T-helper 17 cell (primary cell): ENCODE measurements around the gene U2AF1L4. TPM values are rescaled to one million over a fixed set of nuclear protein-coding genes. Genes with fewer than 3 reads are reported as not detected.
"Not testable (repeated sequence)": the region's sequence is repeated elsewhere in the genome, so short reads cannot be mapped to it uniquely, and the experiment has no call there.

Source experiments
- ATAC-seq: fragments of 150-1000 bp; cut with Tn5 transposase; 2 replicates; pipeline ENCODE4 v1.10.0; 2021; ENCODE audit warnings: mild to moderate bottlenecking, moderate library complexity
- DNase-seq, 3 donors: peaks; one replicate each; pipeline versions ENCODE4 v3.0.0 to v3.0.0-alpha.2; 2020 to 2021
- H3K9me3 ChIP-seq: one replicate; pipeline ENCODE4 v1.7.0; 2013; ENCODE audit warnings: low read length, mild to moderate bottlenecking; ENCODE audit not compliant: control insufficient read depth, poor library complexity, severe bottlenecking
- H3K27ac Mint-ChIP-seq: one replicate; pipeline ENCODE4 v1.8.0; 2022; ENCODE audit warnings: mild to moderate bottlenecking, moderate library complexity, mixed read lengths
- H3K27me3 Mint-ChIP-seq: one replicate; pipeline ENCODE4 v1.8.0; 2022; ENCODE audit warnings: mixed read lengths
- H3K36me3 Mint-ChIP-seq: one replicate; pipeline ENCODE4 v1.8.0; 2022; ENCODE audit warnings: low read depth, mixed read lengths
- H3K4me1 Mint-ChIP-seq: one replicate; pipeline ENCODE4 v1.8.0; 2022; ENCODE audit warnings: mild to moderate bottlenecking, mixed read lengths
- H3K4me3 Mint-ChIP-seq: one replicate; pipeline ENCODE4 v1.8.0; 2022; ENCODE audit warnings: mild to moderate bottlenecking, moderate library complexity, mixed read lengths
- total RNA-seq, 4 donors: library from RNA in 2 of 4; stranded (reverse) in 2 of 4; gene quantifications; one replicate each; pipeline ENCODE4 v1.2.3 and lab custom pipeline; 2022 to 2026

The U2AF1L4 gene
- total RNA-seq, 2 donors from 2014 or later: 48.1 to 68.2 TPM

GRCh38 chr19:35727956-35728706, 17.1 kb downstream of the U2AF1L4 start:
- Mint-ChIP-seq H3K27ac (peak overlapping the region; percentile 80), H3K4me1 (peaks cover 21% of the 10 kb centered on the region), H3K36me3 (peaks cover 14% of the 10 kb centered on the region), H3K4me3 (peak overlapping the region; percentile 59), H3K27me3 (no peaks in the 10 kb centered on the region)
- DNase-seq (no peak), ATAC-seq (no peak)
- H3K9me3 ChIP-seq: no peaks in the 10 kb centered on the region

GRCh38 chr19:35727053-35727955, 17.9 kb downstream of the U2AF1L4 start:
- ATAC-seq (no peak), DNase-seq (no peak)
- H3K36me3 Mint-ChIP-seq: peaks cover 14% of the 10 kb centered on the region
- no peaks in the 10 kb centered on the region for H3K9me3 ChIP-seq
- H3K4me3 Mint-ChIP-seq: no peak overlapping the region
- H3K27me3 Mint-ChIP-seq: no peaks in the 10 kb centered on the region
- peak overlapping the region; percentile 80 for H3K27ac Mint-ChIP-seq
- peaks cover 22% of the 10 kb centered on the region for H3K4me1 Mint-ChIP-seq

- ATAC-seq (no peak), DNase-seq (no peak)
- H3K27ac Mint-ChIP-seq: no peak overlapping the region
- peaks cover 9% of the 10 kb centered on the region for H3K36me3 Mint-ChIP-seq
- H3K4me3 Mint-ChIP-seq: no peak overlapping the region
- H3K9me3 ChIP-seq: no peaks in the 10 kb centered on the region
- no peaks in the 10 kb centered on the region for H3K27me3 Mint-ChIP-seq
- peaks cover 18% of the 10 kb centered on the region for H3K4me1 Mint-ChIP-seq
Measured at GRCh38 chr19:35725216-35725861, 19.9 kb downstream of the U2AF1L4 start.

GRCh38 chr19:35724560-35724959, 20.7 kb downstream of the U2AF1L4 start:
- peaks cover 7% of the 10 kb centered on the region for H3K36me3 Mint-ChIP-seq
- no peaks in the 10 kb centered on the region for H3K27me3 Mint-ChIP-seq
- peaks cover 18% of the 10 kb centered on the region for H3K4me1 Mint-ChIP-seq
- H3K9me3 ChIP-seq: no peaks in the 10 kb centered on the region
- DNase-seq: no peak
- no peak overlapping the region for H3K27ac Mint-ChIP-seq
- ATAC-seq: no peak
- no peak overlapping the region for H3K4me3 Mint-ChIP-seq

- not testable (repeated sequence) for H3K27me3 Mint-ChIP-seq, ATAC-seq, H3K4me3 Mint-ChIP-seq, H3K36me3 Mint-ChIP-seq, DNase-seq, H3K27ac Mint-ChIP-seq, H3K9me3 ChIP-seq
- H3K4me1 Mint-ChIP-seq: peaks cover 22% of the 10 kb centered on the region
Measured at GRCh38 chr19:35724132-35724531, 21.1 kb downstream of the U2AF1L4 start.

GRCh38 chr19:35723671-35724070, 21.5 kb downstream of the U2AF1L4 start:
- Mint-ChIP-seq H3K4me1 (peaks cover 23% of the 10 kb centered on the region), H3K4me3 (no peak overlapping the region), H3K27me3 (no peaks in the 10 kb centered on the region), H3K27ac (no peak overlapping the region), H3K36me3 (peaks cover 7% of the 10 kb centered on the region)
- H3K9me3 ChIP-seq: no peaks in the 10 kb centered on the region
- no peak for DNase-seq
- ATAC-seq: no peak

GRCh38 chr19:35722897-35723296, 22.3 kb downstream of the U2AF1L4 start:
- Mint-ChIP-seq H3K4me1 (peaks cover 18% of the 10 kb centered on the region), H3K36me3 (peaks cover 7% of the 10 kb centered on the region), H3K27ac (no peak overlapping the region), H3K4me3 (no peak overlapping the region), H3K27me3 (no peaks in the 10 kb centered on the region)
- H3K9me3 ChIP-seq: no peaks in the 10 kb centered on the region
- DNase-seq (no peak), ATAC-seq (no peak)

GRCh38 chr19:35722461-35722860, 22.8 kb downstream of the U2AF1L4 start:
- Mint-ChIP-seq H3K4me1 (peaks cover 17% of the 10 kb centered on the region), H3K27ac (no peak overlapping the region), H3K27me3 (no peaks in the 10 kb centered on the region), H3K4me3 (no peak overlapping the region), H3K36me3 (peaks cover 7% of the 10 kb centered on the region)
- no peak for DNase-seq
- no peak for ATAC-seq
- no peaks in the 10 kb centered on the region for H3K9me3 ChIP-seq

- peaks cover 7% of the 10 kb centered on the region for H3K36me3 Mint-ChIP-seq
- DNase-seq (no peak), ATAC-seq (no peak)
- H3K4me3 Mint-ChIP-seq: no peak overlapping the region
- no peaks in the 10 kb centered on the region for H3K9me3 ChIP-seq
- peaks cover 22% of the 10 kb centered on the region for H3K4me1 Mint-ChIP-seq
- H3K27ac Mint-ChIP-seq: no peak overlapping the region
- H3K27me3 Mint-ChIP-seq: no peaks in the 10 kb centered on the region
Measured at GRCh38 chr19:35721374-35721773, 23.8 kb downstream of the U2AF1L4 start.

- no peaks in the 10 kb centered on the region for H3K9me3 ChIP-seq
- Mint-ChIP-seq H3K27me3 (no peaks in the 10 kb centered on the region), H3K4me3 (no peak overlapping the region), H3K36me3 (peaks cover 4% of the 10 kb centered on the region), H3K27ac (no peak overlapping the region), H3K4me1 (peaks cover 26% of the 10 kb centered on the region)
- no peak for ATAC-seq
- no peak for DNase-seq
Measured at GRCh38 chr19:35720648-35721047, 24.6 kb downstream of the U2AF1L4 start.

GRCh38 chr19:35720163-35720524, 25.1 kb downstream of the U2AF1L4 start:
- DNase-seq: no peak
- no peak for ATAC-seq
- Mint-ChIP-seq H3K27me3 (no peaks in the 10 kb centered on the region), H3K4me3 (peak overlapping the region; percentile 43), H3K36me3 (peaks cover 4% of the 10 kb centered on the region), H3K27ac (no peak overlapping the region), H3K4me1 (peaks cover 27% of the 10 kb centered on the region)
- H3K9me3 ChIP-seq: no peaks in the 10 kb centered on the region

GRCh38 chr19:35719402-35720162, 25.6 kb downstream of the U2AF1L4 start:
- H3K4me1 Mint-ChIP-seq: peaks cover 31% of the 10 kb centered on the region
- ATAC-seq (no peak), DNase-seq (no peak)
- peak overlapping the region; percentile 72 for H3K27ac Mint-ChIP-seq
- no peaks in the 10 kb centered on the region for H3K9me3 ChIP-seq
- H3K36me3 Mint-ChIP-seq: peaks cover 4% of the 10 kb centered on the region
- H3K4me3 Mint-ChIP-seq: peak overlapping the region; percentile 87
- H3K27me3 Mint-ChIP-seq: no peaks in the 10 kb centered on the region
